K562 (cell line): ENCODE data around the gene SOX18. TPM values are rescaled to one million over a fixed set of nuclear protein-coding genes. Genes with fewer than 3 reads are reported as not detected.
A peak's percentile ranks its signal among the peaks of the same experiment; 100 is the strongest.

ENCODE experiments used
- CREB3 ChIP-seq: fragments of 450-650 bp; conservative IDR thresholded peaks from 2 replicates; pipeline ENCODE4 v1.6.1; 2016; ENCODE audit warnings: missing genetic modification characterization, low read depth, mild to moderate bottlenecking, missing compliant biosample characterization, moderate library complexity
- GATAD2A ChIP-seq: fragments of 450-650 bp; IDR thresholded peaks from 2 replicates; pipeline ENCODE4 v1.6.1; 2017
- GTF3C2 ChIP-seq: IDR thresholded peaks from 3 replicates; pipeline ENCODE4 v1.6.1; 2011; ENCODE audit warnings: borderline replicate concordance, mild to moderate bottlenecking, moderate library complexity; ENCODE audit not compliant: insufficient read length; ENCODE audit errors: extremely low read depth
- MGA ChIP-seq: fragments of 450-650 bp; IDR thresholded peaks from 2 replicates; pipeline ENCODE4 v1.6.1; 2016; ENCODE audit warnings: mild to moderate bottlenecking, moderate library complexity
- NR1H2 ChIP-seq: sonication (generic); formaldehyde crosslinking; IDR thresholded peaks from 2 replicates; pipeline ENCODE4 v1.4.0; 2020; ENCODE audit warnings: mild to moderate bottlenecking, missing genetic modification reagents
- PCBP1 ChIP-seq: fragments of 200-400 bp; formaldehyde crosslinking; IDR thresholded peaks from 2 replicates; pipeline ENCODE4 v1.6.1; 2018; ENCODE audit warnings: mild to moderate bottlenecking, low read depth, low read length; ENCODE audit not compliant: poor library complexity, severe bottlenecking
- POLR3A ChIP-seq: IDR thresholded peaks from 2 replicates; pipeline ENCODE4 v1.6.1; 2011; ENCODE audit warnings: borderline replicate concordance, mild to moderate bottlenecking, moderate library complexity; ENCODE audit not compliant: insufficient read length, insufficient read depth; ENCODE audit errors: extremely low read depth
- TRIM25 ChIP-seq: fragments of 450-650 bp; IDR thresholded peaks from 2 replicates; pipeline ENCODE4 v1.7.0; 2016; ENCODE audit warnings: borderline replicate concordance
- polyA plus RNA-seq, 8 experiments: library from polyadenylated mRNA; depleted of rRNA in 4 of 8; stranded (reverse) in 5 of 8; unstranded in 3 of 8; fragments of >200 nt; fragmentation: Nextera tagmentation in 2 of 8; fragmentation: Illumina TruSeq in 1 of 8; extraction: Ambion mirVana in 2 of 8; extraction: Trizol in 1 of 8; gene quantifications; 2 replicates each; pipeline versions ENCODE4 v1.2.1 to v1.2.3, GENCODE V29; 2011 to 2014; ENCODE audit warnings: inconsistent platforms in 1 of 8, missing spikeins in 1 of 8
- total RNA-seq, 7 experiments: library from RNA; depleted of rRNA in 6 of 7; stranded (reverse); fragments of >200 nt in 6 of 7; fragmentation: Illumina TruSeq in 2 of 7; extraction: Trizol in 2 of 7; gene quantifications; 2 replicates each; pipeline versions ENCODE4 v1.2.1 to v1.2.3, GENCODE V29; 2011 to 2021; ENCODE audit warnings: low replicate concordance in 1 of 7

SOX18 gene
- total and polyA plus RNA-seq, 9 of the 15 experiments (the other 6 are each of a cell fraction or from before 2014, with no cell fraction given), result 0.15 to 19.8 (median 0.33) TPM

- TF ChIP-seq CREB3 (tag), result no peak
- TF ChIP-seq GTF3C2, result no peak
- no peak for TF ChIP-seq MGA
- no peak for TF ChIP-seq NR1H2
- no peak for TF ChIP-seq TRIM25
- TF ChIP-seq POLR3A, result no peak
- TF ChIP-seq PCBP1, result peak; percentile 42
- TF ChIP-seq GATAD2A, result no peak
These were observed 11.8 kb downstream of the SOX18 start (continued) for GRCh38 chr20:64037498-64038213.
